SK-N-MC (cell line): Measurements from ENCODE around the gene GPC6.

Source experiments
- DNase-seq: peaks from one replicate; pipeline ENCODE4 v3.0.0-alpha.2; 2011; ENCODE audit warnings: low read depth, low spot score
- H3K27ac ChIP-seq: fragments of 200-600 bp; sonication (generic); 2 replicates; pipeline ENCODE4 v1.5.1; 2016; ENCODE audit warnings: mixed run types
- H3K36me3 ChIP-seq: fragments of 200-600 bp; sonication (generic); 2 replicates; pipeline ENCODE4 v1.6.1; 2017; ENCODE audit warnings: antibody characterized with exemption, low read length, mixed read lengths; ENCODE audit not compliant: insufficient read depth
- H3K4me3 ChIP-seq: fragments of 200-600 bp; sonication (generic); 2 replicates; pipeline ENCODE4 v1.5.1; 2016
- H3K9ac ChIP-seq: fragments of 200-600 bp; sonication (generic); 2 replicates; pipeline ENCODE4 v1.8.0; 2017; ENCODE audit warnings: mixed run types, mixed read lengths; ENCODE audit not compliant: insufficient read length
- H3K9me3 ChIP-seq: fragments of 200-600 bp; sonication (generic); 2 replicates; pipeline ENCODE4 v1.6.1; 2017; ENCODE audit warnings: low read depth, mild to moderate bottlenecking, antibody characterized with exemption, low read length, moderate library complexity, mixed read lengths
- EZH2 ChIP-seq: fragments of 200-600 bp; sonication (generic); IDR thresholded peaks from one replicate; pipeline ENCODE4 v1.6.1; 2017; ENCODE audit warnings: antibody characterized with exemption
- FOXP2 ChIP-seq: optimal IDR thresholded peaks from 2 replicates; pipeline ENCODE3; 2011; ENCODE audit warnings: mild to moderate bottlenecking, moderate library complexity; ENCODE audit not compliant: insufficient read depth; ENCODE audit errors: extremely low read length, control extremely low read depth
- POLR2AphosphoS5 ChIP-seq: IDR thresholded peaks from 2 replicates; pipeline ENCODE4 v1.6.1; 2012; ENCODE audit warnings: mild to moderate bottlenecking, low read depth, low read length, borderline replicate concordance

GPC6 gene

DNA sequence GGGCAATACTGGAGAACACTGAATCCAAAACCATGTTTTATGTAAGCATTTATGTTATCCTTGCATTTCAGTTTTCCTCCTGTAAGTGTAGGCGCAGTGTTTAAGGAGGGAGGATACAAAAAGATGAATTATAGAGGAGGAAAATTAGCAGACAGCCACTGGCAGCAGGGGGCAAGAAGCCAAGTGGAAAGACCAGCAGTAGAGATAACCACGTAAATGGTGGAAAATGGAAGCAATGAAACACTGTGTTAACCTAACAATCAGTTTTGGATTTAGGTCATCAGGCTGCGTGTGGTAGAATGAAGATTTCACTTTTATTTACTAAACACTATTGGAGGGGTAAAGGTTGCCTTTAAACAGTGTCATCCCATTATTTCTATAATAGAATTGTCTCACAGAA, 447.3 kb downstream of the GPC6 start:
- no peak for DNase-seq
- no peak overlapping the region for H3K4me3 ChIP-seq
- no peak overlapping the region for H3K27ac ChIP-seq
- H3K36me3 ChIP-seq: no peaks in the 10 kb centered on the region
- H3K9ac ChIP-seq: no peak overlapping the region
- TF ChIP-seq FOXP2: no peak
- TF ChIP-seq POLR2AphosphoS5: no peak
- TF ChIP-seq EZH2: no peak
- H3K9me3 ChIP-seq: no peaks in the 10 kb centered on the region

- no peak for TF ChIP-seq EZH2
- TF ChIP-seq POLR2AphosphoS5: no peak
- TF ChIP-seq FOXP2: no peak
- Histone ChIP-seq H3K9ac (no peak overlapping the region), H3K27ac (no peak overlapping the region)
Observed at GRCh38 chr13:93674337-93674755, 447.7 kb downstream of the GPC6 start.

GRCh38 chr13:93680329-93680728, 453.7 kb downstream of the GPC6 start:
- Histone ChIP-seq H3K4me3 (no peak overlapping the region), H3K9me3 (no peaks in the 10 kb centered on the region), H3K9ac (no peak overlapping the region), H3K36me3 (no peaks in the 10 kb centered on the region), H3K27ac (no peak overlapping the region)
- no peak for DNase-seq
- TF ChIP-seq FOXP2 (no peak), EZH2 (no peak), POLR2AphosphoS5 (no peak)

More at GRCh38 chr13:93674337-93674755, 447.7 kb downstream of the GPC6 start:
- no peaks in the 10 kb centered on the region for H3K36me3 ChIP-seq
- no peak for DNase-seq
- H3K4me3 ChIP-seq: no peak overlapping the region
- H3K9me3 ChIP-seq: no peaks in the 10 kb centered on the region

DNA sequence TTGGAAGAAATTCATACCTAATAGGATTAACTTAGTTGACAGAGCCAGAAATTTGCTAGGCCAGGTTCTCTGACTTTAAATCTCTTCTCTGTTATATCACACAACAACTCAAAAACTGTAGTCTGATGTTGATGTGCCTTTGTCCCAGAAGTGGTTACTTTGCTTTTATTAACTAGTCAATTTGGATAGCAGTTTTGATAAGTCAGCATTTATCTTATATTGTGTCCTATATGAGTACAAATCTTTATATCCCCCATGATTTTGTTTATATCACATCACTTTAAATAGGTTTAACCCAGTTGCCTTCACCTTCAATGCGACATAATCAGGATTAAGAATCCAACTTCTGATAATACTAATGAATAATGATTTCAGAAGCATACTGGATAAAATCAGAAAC, 459.3 kb downstream of the GPC6 start:
- no peak for DNase-seq
- Histone ChIP-seq H3K4me3 (no peak overlapping the region), H3K27ac (no peak overlapping the region), H3K9ac (no peak overlapping the region), H3K9me3 (no peaks in the 10 kb centered on the region), H3K36me3 (no peaks in the 10 kb centered on the region)
- no peak for TF ChIP-seq EZH2
- TF ChIP-seq POLR2AphosphoS5: no peak
- no peak for TF ChIP-seq FOXP2

DNA sequence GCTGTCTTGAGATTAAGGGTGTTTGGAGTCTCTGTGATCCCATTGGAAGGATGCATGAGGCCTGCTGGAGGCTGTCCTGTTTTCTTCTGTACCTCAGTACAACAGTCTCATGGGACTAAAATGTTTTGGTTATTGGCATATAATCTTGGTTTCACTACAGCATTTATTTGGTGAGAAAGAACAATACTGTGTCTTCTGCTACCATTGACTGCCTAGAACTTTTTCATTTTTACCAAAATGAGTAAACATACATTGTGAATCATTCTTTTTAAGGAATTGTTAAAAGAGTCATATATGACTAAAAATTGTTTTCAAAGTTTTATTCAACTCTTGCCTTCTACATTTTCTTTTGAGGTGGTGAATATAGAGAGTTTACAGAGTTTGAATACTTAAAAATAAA, 459.8 kb downstream of the GPC6 start:
- Histone ChIP-seq H3K9ac (no peak overlapping the region), H3K36me3 (no peaks in the 10 kb centered on the region), H3K9me3 (no peaks in the 10 kb centered on the region), H3K27ac (no peak overlapping the region), H3K4me3 (no peak overlapping the region)
- no peak for TF ChIP-seq FOXP2
- no peak for TF ChIP-seq EZH2
- no peak for TF ChIP-seq POLR2AphosphoS5
- DNase-seq: no peak

GRCh38 chr13:93687261-93687660, 460.7 kb downstream of the GPC6 start:
- TF ChIP-seq FOXP2: no peak
- no peak for TF ChIP-seq POLR2AphosphoS5
- no peak for TF ChIP-seq EZH2
- H3K36me3 ChIP-seq: no peaks in the 10 kb centered on the region
- no peak overlapping the region for H3K9ac ChIP-seq
- H3K4me3 ChIP-seq: no peak overlapping the region
- no peak overlapping the region for H3K27ac ChIP-seq
- no peak for DNase-seq
- no peaks in the 10 kb centered on the region for H3K9me3 ChIP-seq

DNA sequence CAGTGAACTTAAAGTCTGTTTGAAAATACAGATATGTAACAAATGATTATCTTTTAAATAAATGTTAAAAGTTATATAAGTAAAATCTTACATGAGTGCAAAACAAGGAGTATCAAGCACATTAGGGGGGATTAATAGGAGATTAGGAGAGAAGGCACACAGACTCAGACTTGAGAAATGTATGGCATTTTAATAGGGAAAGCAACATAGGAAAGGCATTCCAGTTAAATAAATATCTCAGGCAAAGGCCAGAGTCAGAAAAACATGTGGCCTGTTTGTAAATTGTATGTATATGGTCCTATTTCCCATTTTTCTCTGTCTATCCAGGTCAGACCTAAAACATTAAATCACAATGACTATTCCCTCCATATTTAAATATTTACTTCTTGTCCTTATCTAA, 462.7 kb downstream of the GPC6 start:
- no peak overlapping the region for H3K27ac ChIP-seq
- no peak for DNase-seq
- TF ChIP-seq POLR2AphosphoS5 (no peak), FOXP2 (no peak), EZH2 (no peak)
- H3K4me3 ChIP-seq: no peak overlapping the region
- no peaks in the 10 kb centered on the region for H3K36me3 ChIP-seq
- H3K9me3 ChIP-seq: no peaks in the 10 kb centered on the region
- H3K9ac ChIP-seq: no peak overlapping the region

GRCh38 chr13:93690139-93690538, 463.5 kb downstream of the GPC6 start:
- H3K9me3 ChIP-seq: no peaks in the 10 kb centered on the region
- peak; percentile 12 for DNase-seq
- H3K9ac ChIP-seq: no peak overlapping the region
- H3K4me3 ChIP-seq: no peak overlapping the region
- TF ChIP-seq POLR2AphosphoS5 (no peak), EZH2 (no peak), FOXP2 (no peak)
- no peak overlapping the region for H3K27ac ChIP-seq
- H3K36me3 ChIP-seq: no peaks in the 10 kb centered on the region

- no peak overlapping the region for H3K27ac ChIP-seq
- H3K9me3 ChIP-seq: no peaks in the 10 kb centered on the region
- no peak overlapping the region for H3K9ac ChIP-seq
- no peak overlapping the region for H3K4me3 ChIP-seq
- TF ChIP-seq EZH2: no peak
- no peak for TF ChIP-seq FOXP2
- TF ChIP-seq POLR2AphosphoS5: no peak
- DNase-seq: no peak
- peaks cover 3% of the 10 kb centered on the region; the same call in 1 of the 2 replicates for H3K36me3 ChIP-seq
Observed at GRCh38 chr13:93698016-93698613, 471.5 kb downstream of the GPC6 start.
